ENCODE results near the gene RRAD. TPM values are rescaled to one million over a fixed set of nuclear protein-coding genes. Genes with fewer than 3 reads are reported as not detected.
A peak's percentile ranks its signal among the peaks of the same experiment; 100 is the strongest.
"Not testable (repeated sequence)": the region's sequence is repeated elsewhere in the genome, so short reads cannot be mapped to it uniquely, and the experiment has no call there.

The RRAD gene, protein sequence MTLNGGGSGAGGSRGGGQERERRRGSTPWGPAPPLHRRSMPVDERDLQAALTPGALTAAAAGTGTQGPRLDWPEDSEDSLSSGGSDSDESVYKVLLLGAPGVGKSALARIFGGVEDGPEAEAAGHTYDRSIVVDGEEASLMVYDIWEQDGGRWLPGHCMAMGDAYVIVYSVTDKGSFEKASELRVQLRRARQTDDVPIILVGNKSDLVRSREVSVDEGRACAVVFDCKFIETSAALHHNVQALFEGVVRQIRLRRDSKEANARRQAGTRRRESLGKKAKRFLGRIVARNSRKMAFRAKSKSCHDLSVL
- total RNA-seq (2014; rRNA removed; shearing (Covaris generic)), result 3.2 and 9.4 TPM in 2 replicates

DNA sequence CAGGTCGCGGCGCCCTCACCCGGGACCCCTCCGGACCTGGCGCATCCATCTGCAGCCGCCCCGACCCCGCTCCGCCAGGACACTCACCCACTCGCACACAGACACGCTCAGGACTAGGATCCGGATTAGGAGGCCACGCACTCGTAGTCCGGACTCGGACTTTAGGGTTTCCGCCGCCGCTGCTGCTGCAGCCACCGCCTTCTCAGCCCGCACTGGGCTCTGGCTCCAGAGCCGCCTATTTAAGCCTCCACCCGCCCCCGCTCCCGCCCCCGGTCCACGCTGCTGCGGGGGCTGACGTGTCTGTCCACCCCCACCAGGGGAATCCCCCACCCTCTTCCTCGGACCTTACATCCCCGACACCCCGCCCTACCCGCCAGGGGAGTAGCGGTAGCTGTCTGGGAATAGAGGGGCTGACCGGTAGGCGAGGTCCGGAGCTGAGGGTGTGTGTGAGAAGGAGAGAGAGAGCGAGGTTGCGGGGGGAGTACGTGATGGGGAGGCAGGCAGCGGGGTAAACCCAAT lies at the start of gene RRAD:
Gene RRAD (minus strand): TSS at position 214 of the 519 bp plus-strand sequence. CDS start 356 bp downstream, outside the sequence.
- peak; percentile 56 for DNase-seq (ENCODE audit: low read depth)

DNA sequence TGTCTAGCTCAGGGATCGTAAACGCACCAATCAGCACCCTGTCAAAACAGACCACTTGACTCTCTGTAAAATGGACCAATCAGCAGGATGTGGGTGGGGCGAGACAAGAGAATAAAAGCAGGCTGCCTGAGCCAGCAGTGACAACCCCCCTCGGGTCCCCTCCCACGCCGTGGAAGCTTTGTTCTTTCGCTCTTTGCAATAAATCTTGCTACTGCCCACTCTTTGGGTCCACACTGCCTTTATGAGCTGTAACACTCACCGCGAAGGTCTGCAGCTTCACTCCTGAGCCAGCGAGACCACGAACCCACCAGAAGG lies 49.6 kb upstream of the RRAD start:
- not testable (repeated sequence) for DNase-seq (ENCODE audit: low read depth)

DNA sequence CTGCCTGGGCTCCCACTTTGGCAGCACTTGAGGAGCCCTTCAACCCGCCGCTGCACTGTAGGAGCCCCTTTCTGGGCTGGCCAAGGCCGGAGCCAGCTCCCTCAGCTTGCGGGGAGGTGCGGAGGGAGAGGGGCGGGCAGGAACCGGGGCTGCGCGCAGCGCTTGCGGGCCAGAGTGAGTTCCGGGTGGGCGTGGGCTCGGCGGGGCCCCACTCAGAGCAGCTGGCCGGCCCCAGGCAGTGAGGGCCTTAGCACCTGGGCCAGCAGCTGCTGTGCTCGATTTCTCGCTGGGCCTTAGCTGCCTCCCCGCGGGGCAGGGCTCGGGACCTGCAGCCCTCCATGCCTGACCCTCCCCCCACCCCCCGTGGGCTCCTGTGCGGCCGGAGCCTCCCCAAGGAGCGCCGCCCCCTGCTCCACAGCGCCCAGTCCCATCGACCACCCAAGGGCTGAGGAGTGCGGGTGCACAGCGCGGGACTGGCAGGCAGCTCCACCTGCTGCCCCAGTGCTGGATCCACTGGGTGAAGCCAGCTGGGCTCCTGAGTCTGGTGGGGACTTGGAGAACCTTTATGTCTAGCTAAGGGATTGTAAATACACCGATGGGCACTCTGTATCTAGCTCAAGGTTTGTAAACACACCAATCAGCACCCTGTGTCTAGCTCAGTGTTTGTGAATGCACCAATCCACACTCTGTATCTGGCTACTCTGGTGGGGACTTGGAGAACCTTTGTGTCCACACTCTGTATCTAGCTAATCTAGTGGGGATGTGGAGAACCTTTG lies 49.0 kb upstream of the RRAD start:
- not testable (repeated sequence) for DNase-seq (ENCODE audit: low read depth)

DNA sequence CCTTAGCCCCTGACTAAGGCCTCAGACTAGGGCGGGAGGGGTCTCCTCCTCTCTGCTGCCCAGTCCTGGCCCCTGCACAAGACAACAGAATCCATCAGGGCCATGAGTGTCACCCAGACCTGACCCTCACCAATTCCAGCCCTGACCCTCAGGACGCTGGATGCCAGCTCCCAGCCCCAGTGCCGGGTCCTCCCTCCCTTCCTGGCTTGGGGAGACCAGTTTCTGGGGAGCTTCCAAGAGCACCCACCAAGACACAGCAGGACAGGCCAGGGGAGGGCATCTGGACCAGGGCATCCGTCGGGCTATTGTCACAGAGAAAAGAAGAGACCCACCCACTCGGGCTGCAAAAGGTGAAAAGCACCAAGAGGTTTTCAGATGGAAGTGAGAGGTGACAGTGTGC lies 48.4 kb upstream of the RRAD start:
- DNase-seq (ENCODE audit: low read depth), result no peak

DNA sequence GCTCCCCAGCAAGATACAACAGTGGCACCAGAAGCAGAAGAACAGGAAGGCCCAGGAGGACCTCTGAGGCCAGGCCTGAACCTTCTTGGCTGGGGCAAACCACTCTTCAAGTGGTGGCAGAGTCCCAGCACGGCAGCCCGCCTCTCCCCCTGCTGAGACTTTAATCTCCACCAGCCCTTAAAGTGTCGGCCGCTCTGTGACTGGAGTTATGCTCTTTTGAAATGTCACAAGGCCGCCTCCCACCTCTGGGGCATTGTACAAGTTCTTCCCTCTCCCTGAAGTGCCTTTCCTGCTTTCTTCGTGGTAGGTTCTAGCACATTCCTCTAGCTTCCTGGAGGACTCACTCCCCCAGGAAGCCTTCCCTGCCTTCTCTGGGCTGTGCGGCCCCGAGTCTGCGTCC lies 47.6 kb upstream of the RRAD start:
- no peak for DNase-seq (ENCODE audit: low read depth)

DNA sequence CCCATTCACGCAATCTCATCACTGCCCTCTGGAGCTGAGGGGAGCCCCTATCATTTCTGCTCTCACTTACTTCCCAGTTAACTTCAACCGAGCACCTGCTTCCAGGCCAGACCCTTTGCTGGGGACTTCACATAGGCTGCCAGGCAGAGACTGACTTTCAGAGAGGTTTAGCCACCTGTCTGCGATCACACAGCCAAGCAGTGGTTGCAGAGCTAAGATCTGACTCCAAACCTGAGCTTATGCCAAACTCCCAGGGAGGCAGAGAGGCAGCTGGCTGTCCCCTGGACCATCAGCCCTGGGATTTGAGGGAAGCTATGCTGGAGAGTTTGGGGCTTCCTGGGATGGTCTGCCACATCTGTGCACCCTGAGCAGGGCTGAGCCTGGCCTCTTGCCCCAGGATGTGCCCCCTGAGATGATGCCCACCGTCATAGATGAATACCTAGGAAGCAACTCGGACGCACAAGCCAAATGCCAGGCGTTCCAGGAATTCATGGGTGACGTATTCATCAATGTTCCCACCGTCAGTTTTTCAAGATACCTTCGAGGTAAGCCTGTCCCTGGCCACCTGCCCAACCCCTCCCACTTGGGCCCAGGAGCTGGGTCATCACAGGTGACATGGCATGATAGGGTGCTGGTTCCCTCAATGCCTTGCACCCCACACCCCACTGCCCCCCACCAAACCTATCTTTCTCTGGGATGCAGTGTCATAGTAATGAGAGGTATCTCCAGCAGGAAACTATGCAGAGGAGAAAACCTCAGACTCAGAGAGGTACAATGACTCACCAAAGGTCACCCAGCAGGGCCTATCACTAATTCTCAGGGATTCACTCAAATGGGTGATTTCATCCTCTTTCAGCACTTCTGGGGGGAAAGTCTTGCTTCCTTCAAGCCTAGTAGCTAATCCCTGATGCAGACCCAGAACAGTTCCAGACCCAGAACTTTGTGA lies 45.7 kb upstream of the RRAD start:
- peak; percentile 80 for DNase-seq (ENCODE audit: low read depth)

DNA sequence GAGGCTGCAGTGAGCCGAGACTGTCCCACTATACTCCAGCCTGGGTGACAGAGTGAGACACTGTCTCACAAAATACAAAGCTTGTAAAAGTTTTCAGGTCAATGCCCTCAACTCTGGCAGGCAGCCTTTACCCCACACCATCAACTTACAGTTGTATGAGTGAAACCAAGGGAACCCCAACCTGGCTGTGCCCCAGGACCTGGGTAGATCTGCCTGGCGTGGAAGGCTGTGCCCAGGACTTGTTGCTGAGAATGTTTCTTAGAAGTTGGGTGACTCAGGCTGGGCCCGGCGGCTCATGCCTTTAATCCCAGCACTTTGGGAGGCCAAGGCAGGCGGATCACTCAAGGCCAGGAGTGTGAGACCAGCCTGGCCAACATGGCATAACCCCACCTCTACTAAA lies 43.5 kb upstream of the RRAD start:
- DNase-seq (ENCODE audit: low read depth), result peak; percentile 74

DNA sequence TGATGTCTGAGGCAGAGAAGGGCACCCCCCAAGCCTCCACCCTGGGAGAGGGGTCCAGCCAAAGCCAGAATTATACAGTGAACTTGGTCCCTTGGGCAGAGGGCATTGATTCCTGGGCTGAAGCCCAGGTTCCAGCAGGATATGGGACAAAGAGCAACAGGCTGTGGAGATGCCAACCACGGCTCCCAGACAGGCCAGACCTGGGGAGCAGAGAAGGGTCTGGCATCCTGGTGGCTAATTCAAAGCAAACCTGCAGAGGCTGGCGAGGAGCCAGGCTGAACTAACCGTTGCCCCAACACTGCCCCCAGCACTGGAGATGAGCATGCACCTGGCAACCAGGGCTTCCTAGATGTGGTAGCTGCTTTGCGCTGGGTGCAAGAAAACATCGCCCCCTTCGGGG lies 38.7 kb upstream of the RRAD start:
- no peak for DNase-seq (ENCODE audit: low read depth)

DNA sequence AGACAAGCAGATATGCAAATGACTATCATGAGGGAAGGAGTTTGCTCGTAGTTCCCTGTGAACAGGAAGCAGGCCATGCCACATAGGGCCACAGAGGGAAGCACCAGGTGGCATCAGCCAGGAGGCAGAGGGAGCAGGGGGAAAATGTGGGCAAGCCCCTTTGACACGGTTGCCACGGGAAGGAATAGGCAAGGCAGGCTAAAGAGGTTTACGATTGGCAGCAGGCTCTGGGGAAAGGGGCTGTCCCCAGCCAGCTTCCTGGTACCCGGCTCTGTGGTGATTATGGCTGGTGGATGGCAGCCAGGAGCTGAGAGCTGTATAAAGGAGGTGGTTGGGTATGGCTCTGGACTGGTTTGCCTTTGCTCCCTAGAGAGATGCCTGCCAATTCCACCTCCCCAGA lies 36.6 kb upstream of the RRAD start:
- DNase-seq (ENCODE audit: low read depth), result no peak

DNA sequence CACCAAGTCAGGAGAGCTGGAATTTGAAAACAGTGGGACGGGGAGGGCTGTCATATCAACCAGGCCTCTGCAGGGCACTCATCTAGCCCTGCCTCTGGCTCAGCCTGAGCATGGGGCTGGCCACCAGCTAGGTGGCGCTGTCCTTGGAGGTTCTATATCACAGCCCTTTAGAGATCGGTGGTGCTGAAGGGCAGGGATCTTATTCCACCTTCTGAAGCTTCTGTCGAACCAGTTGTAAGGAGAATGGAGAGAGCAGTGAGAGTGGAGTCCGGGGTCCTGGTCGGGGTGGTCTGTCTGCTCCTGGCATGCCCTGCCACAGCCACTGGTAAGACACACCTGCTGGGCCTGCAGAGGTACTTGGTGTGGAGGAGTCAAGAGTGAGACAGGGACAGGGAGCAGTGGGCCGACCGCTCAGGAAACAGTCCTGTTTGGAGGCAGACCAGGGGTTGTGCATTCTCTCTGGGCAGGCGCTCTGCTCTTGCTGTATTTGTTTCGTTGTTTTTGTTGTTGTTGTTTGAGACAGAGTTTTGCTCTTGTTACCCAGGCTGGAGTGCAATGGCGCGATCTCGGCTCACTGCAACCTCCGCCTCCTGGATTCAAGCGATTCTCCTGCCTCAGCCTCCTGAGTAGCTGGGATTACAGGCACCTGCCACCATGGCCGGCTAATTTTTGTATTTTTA lies 35.9 kb upstream of the RRAD start, which contains the start of gene CES3:
Gene CES3 (plus strand): TSS at position 202 of the 680 bp plus-strand sequence. CDS start 42 bp downstream, at position 244.
- peak; percentile 69 for DNase-seq (ENCODE audit: low read depth)

DNA sequence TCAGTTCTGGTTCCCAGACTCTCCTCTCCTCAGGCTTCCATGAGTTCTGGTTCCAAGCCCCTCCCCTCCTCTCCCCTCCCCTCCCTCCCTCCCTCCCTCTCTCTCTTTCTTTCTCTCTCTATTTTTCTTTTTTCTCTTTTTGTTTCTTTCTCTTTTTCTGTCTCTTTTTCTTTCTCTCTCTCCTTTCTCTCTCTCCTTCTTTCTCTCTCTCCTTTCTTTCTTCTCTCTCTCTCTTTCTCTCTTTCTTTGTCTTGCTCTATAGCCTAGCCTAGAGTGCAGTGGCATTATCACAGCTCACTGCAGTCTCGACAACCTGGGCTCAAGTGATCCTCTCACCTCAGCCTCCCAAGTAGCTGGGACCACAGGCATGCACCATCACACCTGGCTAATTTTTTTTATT lies 34.9 kb upstream of the RRAD start:
- DNase-seq (ENCODE audit: low read depth), result no peak

DNA sequence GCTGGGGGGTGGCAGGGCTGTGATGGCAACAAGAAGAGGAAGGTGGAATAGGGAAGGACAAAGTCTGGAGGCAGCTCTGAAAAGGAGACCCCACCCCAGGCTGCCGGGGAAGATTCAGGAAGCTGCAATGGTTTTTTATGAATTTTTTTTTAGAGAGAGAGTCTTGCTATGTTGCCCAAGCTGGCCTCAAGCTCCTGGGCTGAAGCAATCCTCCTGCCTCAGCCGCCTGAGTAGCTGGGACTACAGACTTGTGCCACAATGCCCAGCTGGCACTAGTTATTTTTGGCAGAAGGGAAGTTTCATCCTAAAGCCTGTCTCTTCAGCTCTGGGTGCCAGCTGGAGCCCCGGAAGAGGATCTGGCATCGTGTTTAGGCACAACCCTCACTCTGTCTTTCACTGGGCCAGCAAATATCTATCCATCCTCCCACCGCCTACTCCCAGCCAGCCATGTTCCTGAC lies 34.4 kb upstream of the RRAD start:
- no peak for DNase-seq (ENCODE audit: low read depth)

DNA sequence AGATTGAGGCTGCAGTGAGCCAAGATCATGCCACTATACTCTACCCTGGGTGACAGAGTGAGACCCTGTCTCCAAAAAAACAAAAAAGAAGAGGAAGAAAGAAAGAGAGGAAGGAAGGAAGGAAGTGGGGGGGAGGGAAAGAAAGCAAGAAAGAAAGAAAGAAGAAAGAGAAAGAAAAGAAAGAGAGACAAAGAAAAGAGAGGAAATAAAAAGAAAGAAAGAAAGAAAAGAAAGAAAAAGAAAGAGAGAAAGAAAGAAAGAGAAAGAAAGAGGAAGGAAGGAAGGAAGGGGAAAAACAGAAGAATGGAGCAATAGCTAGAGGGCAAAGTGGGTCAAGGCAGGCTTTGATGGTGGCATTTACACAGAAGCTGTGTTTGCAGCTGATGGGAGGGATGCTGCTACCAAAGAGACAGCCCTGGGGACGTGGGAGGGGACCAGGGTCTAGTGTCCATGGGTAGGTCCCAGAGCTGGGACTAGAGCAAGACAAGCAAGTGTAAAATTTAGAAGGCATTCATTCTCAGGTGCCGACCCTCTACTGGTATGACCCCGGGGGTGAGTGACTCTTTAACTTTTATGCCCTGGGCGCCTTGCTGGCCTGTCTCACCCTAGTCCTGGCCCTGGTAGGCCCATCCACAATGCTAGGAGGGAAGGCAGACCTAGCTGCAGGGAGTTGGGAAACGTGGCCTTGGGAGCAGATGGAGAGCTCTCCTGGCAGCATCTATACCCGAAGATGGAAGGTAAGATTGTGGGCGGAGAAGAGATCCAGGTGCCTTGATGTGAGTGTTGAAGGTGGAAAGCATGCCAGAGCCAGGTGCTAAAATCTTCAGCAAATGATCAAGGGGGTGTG lies 33.7 kb upstream of the RRAD start:
- no peak for DNase-seq (ENCODE audit: low read depth)

DNA sequence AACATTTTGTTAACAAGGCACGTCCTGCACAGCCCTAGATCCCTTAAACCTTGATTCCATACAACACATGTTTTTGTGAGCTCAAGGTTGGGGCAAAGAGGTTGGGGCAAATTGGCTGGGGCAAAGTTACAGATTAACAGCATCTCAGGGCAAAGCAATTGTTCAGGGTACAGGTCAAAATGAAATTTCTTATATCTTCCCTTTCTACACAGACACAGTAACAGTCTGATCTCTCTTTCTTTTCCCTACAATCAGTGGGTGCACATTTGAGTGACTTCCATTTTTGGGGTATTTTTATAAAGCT lies 30.8 kb upstream of the RRAD start:
- not testable (repeated sequence) for DNase-seq (ENCODE audit: low read depth)

DNA sequence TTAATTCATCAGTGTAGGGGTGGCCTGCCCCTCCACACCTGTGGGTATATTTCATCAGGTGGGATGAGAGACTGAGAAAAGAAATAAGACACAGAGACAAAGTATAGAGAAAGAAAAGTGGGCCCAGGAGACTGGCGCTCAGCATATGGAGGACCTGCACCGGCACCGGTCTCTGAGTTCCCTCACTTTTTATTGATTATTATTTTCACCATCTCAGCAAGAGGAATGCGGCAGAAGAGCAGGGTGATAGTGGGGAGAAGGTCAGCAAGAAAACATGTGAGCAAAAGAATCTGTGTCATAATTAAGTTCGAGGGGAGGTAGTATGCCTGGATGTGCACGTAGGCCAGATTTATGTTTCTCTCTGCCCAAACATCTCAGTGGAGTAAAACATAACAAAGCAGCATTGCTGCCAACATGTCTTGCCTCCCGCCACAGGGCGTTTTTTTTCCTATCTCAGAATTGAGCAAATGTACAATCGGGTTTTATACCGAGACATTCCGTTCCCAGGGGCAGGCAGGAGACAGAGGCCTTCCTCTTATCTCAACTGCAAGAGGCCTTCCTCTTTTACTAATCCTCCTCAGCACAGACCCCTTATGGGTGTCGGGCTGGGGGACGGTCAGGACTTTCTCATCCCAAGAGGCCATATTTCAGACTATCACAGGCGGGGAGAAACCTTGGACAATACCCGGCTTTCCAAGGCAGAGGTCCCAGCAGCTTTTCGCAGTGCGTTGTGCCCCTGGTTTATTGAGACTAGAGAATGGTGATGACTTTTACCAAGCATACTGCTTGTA lies 30.2 kb upstream of the RRAD start:
- DNase-seq (ENCODE audit: low read depth), result not testable (repeated sequence)

DNA sequence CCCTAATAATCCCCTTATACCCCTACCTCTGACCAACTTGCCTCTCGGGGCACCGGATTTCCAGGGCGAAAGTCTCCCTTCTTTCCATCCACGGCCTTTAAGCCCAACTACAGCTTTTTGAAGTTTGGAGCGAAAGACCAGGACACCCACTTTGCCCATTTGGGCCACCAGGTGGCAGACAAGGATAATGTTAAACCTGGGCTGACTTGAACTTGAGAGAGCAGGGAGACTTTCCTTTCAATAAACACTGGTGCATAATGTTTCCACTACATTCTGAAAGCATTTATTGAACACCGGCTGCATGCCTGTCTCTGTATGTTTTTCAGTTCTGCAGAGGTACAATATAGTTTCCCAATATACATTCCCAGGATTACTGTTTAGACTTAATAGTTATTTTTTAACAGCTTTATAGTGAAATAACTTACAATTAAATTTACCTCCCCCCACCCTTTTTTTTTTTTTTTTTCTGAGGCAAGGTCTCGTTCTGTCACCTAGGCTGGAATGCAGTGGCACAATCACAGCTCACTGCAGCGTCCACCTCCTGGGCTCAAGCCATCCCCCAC lies 28.8 kb upstream of the RRAD start:
- DNase-seq (ENCODE audit: low read depth), result peak; percentile 76

DNA sequence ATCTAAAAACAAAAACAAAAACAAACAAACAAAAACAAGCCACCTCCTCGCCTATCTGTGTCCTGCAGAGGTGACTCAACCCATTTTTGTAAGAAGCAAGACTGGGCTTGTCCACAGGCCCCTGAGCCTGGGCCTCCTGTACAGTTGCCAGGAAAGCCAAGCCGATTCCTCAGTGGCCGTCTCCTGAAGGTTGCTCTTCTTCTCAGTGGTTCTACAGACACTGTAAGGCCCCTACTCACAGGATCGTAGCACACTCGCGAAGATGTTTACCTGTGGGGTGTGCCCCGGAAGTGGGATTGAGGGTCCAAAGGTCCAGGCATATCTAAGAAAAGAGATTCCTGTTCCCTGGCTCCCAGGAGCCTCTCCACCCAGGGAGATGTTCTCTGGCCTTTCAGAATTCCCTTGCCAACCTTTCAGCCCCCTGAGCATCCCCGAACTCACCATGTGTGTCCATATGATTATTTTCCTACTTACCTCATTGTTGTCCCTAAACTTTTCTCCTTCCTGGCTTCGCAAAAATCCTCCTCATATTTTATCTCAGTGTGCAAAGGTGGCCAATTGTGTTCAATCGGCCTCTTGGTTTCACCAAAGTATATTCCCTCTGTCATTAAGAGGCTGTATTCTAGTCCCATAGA lies 28.2 kb upstream of the RRAD start:
- no peak for DNase-seq (ENCODE audit: low read depth)

DNA sequence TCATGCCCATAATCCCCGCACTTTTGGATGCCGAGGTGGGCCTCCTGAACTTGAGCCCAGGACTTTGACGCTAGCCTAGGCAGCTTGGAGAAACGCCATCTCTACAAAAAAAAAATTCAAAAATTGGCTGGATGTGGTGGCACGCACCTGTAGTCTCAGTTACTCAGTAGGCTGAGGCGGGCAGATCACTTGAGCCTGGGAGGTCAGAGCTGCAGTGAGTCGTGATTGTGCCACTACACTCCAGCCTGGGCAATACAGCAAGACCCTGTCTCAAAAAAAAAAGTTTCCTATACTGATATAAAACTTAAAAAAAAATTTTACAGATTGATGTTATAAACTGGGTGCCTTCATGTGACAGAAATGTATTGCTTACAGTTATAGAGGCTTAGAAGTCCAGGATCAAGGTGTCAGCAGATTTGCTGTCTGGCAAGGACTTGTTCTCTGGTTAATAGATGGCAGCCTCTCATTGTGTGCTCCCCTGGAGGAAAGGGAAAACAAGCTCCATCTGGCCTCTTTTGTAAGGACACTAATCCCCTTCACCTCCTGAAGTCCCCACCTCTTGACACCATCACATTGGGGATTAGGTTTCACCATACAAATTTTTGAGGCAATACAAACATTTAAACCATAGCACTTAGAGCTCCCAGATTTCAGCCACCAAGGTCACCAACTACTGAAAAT lies 27.2 kb upstream of the RRAD start:
- DNase-seq (ENCODE audit: low read depth), result no peak

All from M059J (cell line).